Muscle layer of duodenum (tissue), 2 donors: ENCODE results near the gene HADHA.
A peak's percentile ranks its signal among the peaks of the same experiment; 100 is the strongest.

Experiments
- H3K27ac ChIP-seq: one replicate; pipeline ENCODE4 v1.7.0; 2013; ENCODE audit warnings: mild to moderate bottlenecking, low read length
- H3K27me3 ChIP-seq: one replicate; pipeline ENCODE4 v1.7.0; 2013; ENCODE audit warnings: low read depth, mild to moderate bottlenecking, control low read depth, low read length
- H3K36me3 ChIP-seq, 2 donors: one replicate each; pipeline ENCODE4 v1.7.0; 2013; ENCODE audit warnings: low read length in 2 of 2, control low read depth in 1 of 2, mild to moderate bottlenecking in 1 of 2; ENCODE audit not compliant: insufficient read depth in 2 of 2, control insufficient read depth in 1 of 2
- H3K4me1 ChIP-seq, 2 donors: one replicate each; pipeline ENCODE4 v1.7.0; 2013; ENCODE audit warnings: low read length in 2 of 2, mild to moderate bottlenecking in 2 of 2, control low read depth in 1 of 2, moderate library complexity in 1 of 2; ENCODE audit not compliant: insufficient read depth in 2 of 2, control insufficient read depth in 1 of 2
- H3K4me3 ChIP-seq, 2 donors: one replicate each; pipeline ENCODE4 v1.7.0; 2013; ENCODE audit warnings: low read length in 2 of 2, low read depth in 1 of 2, mild to moderate bottlenecking in 1 of 2
- H3K9me3 ChIP-seq, 2 donors: one replicate each; pipeline ENCODE4 v1.7.0; 2013; ENCODE audit warnings: low read length in 2 of 2, control low read depth in 1 of 2, mild to moderate bottlenecking in 1 of 2; ENCODE audit not compliant: control insufficient read depth in 1 of 2
- donor health status: healthy.

HADHA gene

DNA sequence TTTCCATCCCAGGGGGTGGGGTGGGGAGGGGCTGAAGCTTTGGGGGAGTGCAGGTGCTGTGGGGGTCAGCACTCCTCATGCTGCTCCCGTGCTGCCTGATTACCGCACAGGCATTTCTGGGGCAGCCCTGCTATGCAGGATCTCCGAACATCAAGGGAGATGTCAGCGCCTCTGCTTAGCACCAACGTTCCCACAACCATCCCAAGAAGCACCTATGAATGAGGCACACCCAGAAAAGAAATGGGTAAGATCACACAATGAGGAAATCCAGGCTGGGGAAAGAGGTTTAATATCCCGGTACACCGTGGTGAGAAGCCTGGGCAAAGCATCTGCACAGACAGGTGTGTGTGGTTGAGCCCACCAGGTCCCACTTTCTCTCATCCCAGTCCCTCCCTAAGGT, 54.1 kb downstream of the HADHA start:
- no peaks in the 10 kb centered on the region for H3K9me3 ChIP-seq
- H3K4me3 ChIP-seq = no peak overlapping the region
- peaks cover 36 to 54% of the 10 kb centered on the region in 2 donors for H3K36me3 ChIP-seq
- no peak overlapping the region for H3K27ac ChIP-seq
- peaks cover 0 to 3% of the 10 kb centered on the region in 2 donors for H3K4me1 ChIP-seq
- no peaks in the 10 kb centered on the region for H3K27me3 ChIP-seq

DNA sequence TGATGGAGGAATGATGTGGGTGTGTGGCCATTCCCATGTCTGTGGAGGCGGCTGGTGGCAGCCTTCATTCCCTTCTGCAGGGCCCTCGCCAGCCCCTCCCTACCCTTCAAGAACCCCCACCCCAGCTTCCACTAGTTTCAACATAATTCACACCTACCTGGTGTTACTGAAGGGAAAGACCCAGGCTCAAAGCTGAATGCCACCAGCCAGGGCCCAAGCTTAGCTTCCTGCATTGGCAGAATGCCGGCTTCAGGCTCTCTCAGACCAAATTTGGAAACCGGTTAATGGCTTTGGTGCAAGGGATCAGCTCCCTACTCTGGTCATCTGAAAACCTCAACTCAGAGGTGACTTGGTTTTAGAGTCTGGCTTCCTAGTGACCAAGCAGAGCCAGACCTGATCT, 54.7 kb downstream of the HADHA start:
- Histone ChIP-seq H3K4me3 (no peak overlapping the region), H3K9me3 (no peaks in the 10 kb centered on the region), H3K27ac (no peak overlapping the region), H3K4me1 (peaks cover 0 to 3% of the 10 kb centered on the region in 2 donors), H3K36me3 (peaks cover 30 to 48% of the 10 kb centered on the region in 2 donors), H3K27me3 (no peaks in the 10 kb centered on the region)

DNA sequence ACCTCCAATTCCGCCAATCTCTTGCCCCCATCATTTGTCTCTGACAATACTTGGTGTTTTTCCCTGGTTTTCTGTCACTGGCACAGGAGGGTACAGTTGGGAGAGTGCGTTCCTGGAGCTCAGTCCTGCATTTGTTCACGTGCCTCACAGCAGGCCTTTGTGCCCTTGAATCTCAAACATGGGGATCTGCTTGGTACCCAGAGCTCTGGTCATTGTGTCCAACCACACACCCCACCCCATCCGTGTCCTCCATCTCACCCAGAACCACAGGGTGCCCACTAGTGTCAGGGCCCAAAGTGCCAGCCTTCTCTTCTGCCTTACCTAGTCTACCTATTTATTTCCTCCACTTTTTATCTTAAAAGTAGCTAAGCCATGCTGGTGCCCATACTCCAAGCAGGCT, 55.3 kb downstream of the HADHA start:
- H3K36me3 ChIP-seq = peaks cover 23 to 41% of the 10 kb centered on the region in 2 donors

DNA sequence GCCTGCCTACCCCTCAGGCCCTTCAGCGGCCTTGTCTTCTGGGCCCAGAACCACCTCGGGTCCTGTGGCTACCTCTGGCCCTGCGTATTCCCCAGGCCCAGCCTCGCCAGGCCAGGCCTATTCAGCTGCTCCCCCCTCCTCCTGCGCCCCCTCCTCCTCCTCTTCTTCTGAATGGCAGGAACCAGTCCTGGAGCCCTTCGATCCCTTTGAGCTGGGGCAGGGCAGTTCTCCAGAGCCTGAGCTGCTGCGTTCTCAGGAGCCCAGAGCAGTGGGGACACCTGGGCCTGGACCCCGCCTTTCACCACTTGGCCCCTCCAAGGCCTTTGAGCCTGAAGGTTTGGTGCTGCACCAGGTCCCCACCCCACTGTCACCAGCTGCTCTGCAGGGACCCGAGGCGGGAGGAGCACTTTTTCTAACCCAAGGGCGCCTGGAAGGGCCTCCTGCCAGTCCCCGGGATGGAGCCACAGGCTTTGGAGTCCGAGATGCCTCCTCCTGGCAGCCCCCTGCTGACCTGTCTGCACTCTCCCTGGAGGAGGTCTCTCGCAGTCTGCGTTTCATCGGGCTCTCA, 56.8 kb downstream of the HADHA start:
- H3K9me3 ChIP-seq = no peaks in the 10 kb centered on the region
- no peak overlapping the region for H3K4me3 ChIP-seq
- H3K36me3 ChIP-seq = peaks cover 17 to 27% of the 10 kb centered on the region in 2 donors
- H3K27ac ChIP-seq = no peak overlapping the region
- H3K27me3 ChIP-seq = no peaks in the 10 kb centered on the region
- H3K4me1 ChIP-seq = peaks cover 0 to 3% of the 10 kb centered on the region in 2 donors

More for the DNA sequence above, 55.3 kb downstream of the HADHA start:
- Histone ChIP-seq H3K27me3 (no peaks in the 10 kb centered on the region), H3K9me3 (no peaks in the 10 kb centered on the region), H3K4me3 (no peak overlapping the region), H3K27ac (no peak overlapping the region), H3K4me1 (peaks cover 0 to 3% of the 10 kb centered on the region in 2 donors)

DNA sequence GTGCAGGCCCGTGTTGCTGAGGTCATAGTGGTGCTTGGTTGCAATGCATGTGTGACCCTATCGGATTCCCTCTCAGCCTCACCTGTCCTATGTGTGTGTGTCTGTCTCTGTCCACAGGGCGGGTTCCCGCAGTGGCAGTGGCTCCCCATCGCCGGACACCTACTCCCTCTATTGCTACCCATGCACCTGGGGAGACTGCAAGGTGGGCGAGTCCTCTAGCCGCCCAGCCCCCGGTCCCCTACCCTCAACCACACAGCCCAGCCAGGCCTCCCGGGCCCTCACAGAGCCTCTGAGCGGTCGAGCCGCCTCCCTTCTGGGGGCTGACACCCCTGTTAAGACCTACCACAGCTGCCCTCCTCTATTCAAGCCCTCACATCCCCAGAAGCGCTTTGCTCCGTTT, 57.3 kb downstream of the HADHA start:
- no peaks in the 10 kb centered on the region for H3K27me3 ChIP-seq
- H3K9me3 ChIP-seq = no peaks in the 10 kb centered on the region
- H3K27ac ChIP-seq = no peak overlapping the region
- no peak overlapping the region for H3K4me3 ChIP-seq
- H3K36me3 ChIP-seq = peaks cover 17 to 22% of the 10 kb centered on the region in 2 donors
- peaks cover 0 to 3% of the 10 kb centered on the region in 2 donors for H3K4me1 ChIP-seq

DNA sequence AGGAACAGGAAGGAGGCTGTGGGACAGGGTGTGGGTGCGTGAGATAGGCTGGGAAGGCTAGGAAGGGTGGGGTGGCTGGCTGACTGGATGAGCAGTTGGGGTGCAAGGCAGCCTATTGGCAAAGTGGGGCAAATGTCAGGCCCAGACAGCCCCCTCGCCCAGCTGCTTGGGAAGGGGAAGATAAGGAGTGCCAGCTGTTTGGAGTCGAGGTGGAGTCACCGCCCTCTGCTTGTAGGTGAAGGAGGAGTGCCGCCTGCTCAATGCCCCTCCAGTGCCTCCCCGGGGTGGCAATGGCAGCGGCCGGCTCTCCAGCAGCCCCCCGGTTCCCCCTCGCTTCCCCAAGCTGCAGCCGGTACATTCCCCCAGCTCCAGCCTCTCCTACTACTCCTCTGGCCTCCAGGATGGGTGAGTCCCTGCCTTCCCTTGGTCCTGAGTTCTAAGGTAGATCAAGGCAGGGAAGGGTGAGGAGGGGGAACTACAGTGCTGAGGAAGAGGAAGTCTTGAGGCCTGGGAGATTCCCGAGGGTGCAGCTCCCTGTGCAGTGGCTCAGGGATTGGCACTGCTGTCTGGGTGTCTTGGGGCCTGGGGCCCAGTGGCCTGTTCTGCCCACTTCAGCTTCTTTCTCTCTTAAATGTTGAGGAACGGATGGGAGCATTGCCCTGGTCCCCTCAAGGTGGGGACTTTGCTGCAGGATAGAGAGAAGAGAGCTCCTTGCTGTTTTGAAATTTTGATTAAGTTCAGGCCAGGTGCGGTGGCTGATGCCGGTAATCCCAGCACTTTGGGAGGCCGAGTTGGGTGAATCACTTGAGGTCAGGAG, 58.3 kb downstream of the HADHA start:
- Histone ChIP-seq H3K27ac (no peak overlapping the region), H3K9me3 (no peaks in the 10 kb centered on the region), H3K4me3 (peak overlapping the region in 1 of 2 donors; percentile 69), H3K36me3 (peaks cover 9 to 13% of the 10 kb centered on the region in 2 donors), H3K4me1 (peaks cover 0 to 3% of the 10 kb centered on the region in 2 donors), H3K27me3 (no peaks in the 10 kb centered on the region)

DNA sequence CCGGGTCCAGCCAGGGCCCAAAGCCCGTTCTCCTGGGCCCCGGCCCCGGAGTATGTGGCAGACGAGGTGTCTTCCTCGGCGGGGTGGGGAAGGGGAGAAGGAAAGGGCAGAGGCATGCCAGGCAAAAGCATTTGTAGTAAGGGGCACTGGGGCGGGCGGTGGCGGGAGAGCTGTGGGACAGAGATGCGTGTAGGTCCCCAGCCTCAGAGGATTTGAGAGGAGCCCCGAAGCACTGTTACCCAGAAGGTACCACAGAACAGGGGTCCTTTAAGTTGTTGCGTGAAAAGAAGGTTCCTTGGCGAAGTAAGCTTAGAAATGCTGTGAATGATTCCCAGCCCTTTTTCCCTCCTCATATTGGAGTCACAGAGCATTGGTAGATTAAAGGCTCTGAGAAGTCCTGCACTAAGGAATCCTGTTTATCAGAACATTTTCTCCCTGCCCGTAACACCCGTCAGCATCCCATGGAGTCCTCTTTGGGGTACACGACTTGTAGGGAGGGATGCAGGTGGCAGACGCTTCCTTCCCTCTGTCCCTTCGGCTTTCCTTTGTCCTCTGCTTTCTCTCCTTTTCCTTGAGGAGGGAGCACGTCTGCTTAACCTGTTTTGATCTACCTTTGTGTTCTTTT, 59.0 kb downstream of the HADHA start:
- Histone ChIP-seq H3K36me3 (peaks cover 1 to 5% of the 10 kb centered on the region in 2 donors), H3K4me3 (peak overlapping the region; percentile 43 to 69), H3K4me1 (peaks cover 0 to 3% of the 10 kb centered on the region in 2 donors), H3K9me3 (no peaks in the 10 kb centered on the region), H3K27ac (no peak overlapping the region), H3K27me3 (no peaks in the 10 kb centered on the region)

DNA sequence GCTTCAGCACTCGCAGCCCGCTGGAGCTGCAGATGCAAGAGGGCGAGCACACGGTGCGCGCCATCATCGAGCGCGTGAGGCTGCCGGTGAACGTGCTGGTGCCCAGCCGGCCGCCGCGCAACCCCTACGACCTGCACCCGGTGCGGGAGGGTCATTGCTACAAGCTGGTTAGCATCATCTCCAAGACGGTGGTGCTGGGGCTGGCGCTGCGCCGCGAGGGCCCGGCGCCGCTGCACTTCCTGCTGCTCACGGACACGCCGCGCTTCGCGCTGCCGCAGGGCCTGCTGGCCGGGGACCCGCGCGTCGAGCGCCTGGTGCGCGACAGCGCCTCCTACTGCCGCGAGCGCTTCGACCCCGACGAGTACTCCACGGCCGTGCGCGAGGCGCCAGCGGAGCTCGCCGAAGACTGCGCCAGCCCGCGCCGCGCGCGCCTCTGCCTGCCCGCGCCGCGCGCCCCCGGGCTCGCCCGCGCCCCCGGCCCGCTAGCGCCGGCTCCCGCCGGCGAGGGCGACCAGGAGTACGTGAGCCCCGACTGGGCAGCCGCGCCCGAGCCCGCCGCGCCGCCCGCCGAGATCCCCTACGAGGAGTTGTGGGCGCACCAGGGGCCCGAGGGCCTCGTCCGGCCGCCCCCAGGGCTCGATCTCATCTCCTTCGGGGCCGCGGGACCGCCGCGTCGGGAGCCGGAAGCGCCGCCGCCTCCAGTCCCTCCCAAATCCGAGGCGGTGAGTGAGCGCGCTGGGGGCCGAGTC, 59.7 kb downstream of the HADHA start:
- Histone ChIP-seq H3K9me3 (no peaks in the 10 kb centered on the region), H3K4me3 (peak overlapping the region; percentile 43 to 69), H3K27me3 (no peaks in the 10 kb centered on the region), H3K36me3 (no peaks in the 10 kb centered on the region), H3K4me1 (peaks cover 0 to 5% of the 10 kb centered on the region in 2 donors), H3K27ac (no peak overlapping the region)

DNA sequence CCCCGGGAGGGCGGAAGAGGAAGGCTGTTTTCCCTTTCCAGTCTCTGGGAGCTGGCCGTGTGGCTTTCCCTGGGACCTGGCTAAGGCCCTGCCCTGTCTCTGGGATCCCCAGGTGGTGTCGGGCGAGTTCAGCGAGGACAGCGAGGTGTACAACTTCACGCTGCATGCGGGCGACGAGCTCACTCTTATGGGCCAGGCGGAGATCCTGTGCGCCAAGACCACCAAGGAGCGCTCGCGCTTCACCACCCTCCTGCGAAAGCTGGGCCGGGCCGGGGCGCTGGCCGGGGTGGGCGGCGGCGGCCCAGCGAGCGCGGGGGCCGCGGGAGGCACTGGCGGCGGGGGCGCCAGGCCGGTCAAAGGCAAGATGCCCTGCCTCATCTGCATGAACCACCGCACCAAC, 60.3 kb downstream of the HADHA start:
- Histone ChIP-seq H3K36me3 (no peaks in the 10 kb centered on the region), H3K27me3 (no peaks in the 10 kb centered on the region), H3K9me3 (no peaks in the 10 kb centered on the region), H3K4me1 (peaks cover 0 to 11% of the 10 kb centered on the region in 2 donors), H3K27ac (no peak overlapping the region), H3K4me3 (peak overlapping the region in 1 of 2 donors; percentile 65)

DNA sequence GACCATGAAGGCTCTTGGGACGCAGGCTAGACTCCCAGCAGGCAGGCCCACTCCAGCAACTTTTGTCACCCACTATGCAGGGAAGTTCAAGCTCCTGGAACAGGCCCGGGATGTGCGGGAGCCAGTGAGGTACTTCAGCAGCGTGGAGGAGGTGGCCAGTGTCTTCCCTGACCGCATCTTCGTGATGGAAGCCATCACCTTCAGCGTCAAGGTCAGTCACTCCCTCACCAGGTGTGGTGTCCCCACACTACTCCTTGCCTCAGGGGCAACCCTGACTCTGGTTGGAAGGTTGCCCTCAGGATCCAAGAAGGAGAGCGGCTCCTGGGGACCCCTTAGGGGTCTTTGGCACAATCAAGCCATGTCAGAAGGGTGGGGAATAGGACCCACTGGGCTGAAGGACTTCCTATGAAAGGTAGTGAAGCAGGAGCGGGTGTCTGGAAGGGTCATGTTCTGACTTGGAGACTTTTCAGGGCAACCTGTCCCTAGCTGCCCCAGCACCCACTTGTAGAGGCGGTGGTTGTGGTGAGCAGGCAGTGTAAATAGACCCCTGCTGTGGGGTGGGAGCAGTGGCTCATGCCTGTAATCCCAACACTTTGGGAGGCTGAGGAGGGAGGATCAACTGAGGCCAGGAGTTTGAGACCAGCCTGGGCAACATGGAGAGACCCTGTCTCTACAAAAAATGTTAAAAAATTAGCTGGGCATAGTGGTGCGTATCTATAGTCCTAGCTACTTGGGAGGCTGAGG, 61.4 kb downstream of the HADHA start:
- H3K4me1 ChIP-seq = peaks cover 0 to 11% of the 10 kb centered on the region in 2 donors
- H3K27ac ChIP-seq = no peak overlapping the region
- H3K36me3 ChIP-seq = no peaks in the 10 kb centered on the region
- H3K4me3 ChIP-seq = no peak overlapping the region
- no peaks in the 10 kb centered on the region for H3K9me3 ChIP-seq
- no peaks in the 10 kb centered on the region for H3K27me3 ChIP-seq
